Endodermal cell (in vitro differentiated cells): Measurements from ENCODE around the gene AK8. TPM values are rescaled to one million over a fixed set of nuclear protein-coding genes. Genes with fewer than 3 reads are reported as not detected.

Experiments
- DNase-seq: peaks from one replicate; pipeline ENCODE4 v3.0.0-alpha.2; 2017
- H3K27ac ChIP-seq: 2 replicates; pipeline ENCODE4 v1.5.1; 2013; ENCODE audit warnings: mild to moderate bottlenecking, low read depth, low read length, moderate library complexity
- H3K27me3 ChIP-seq: 2 replicates; pipeline ENCODE4 v1.6.1; 2013; ENCODE audit warnings: mild to moderate bottlenecking, low read length, moderate library complexity; ENCODE audit not compliant: insufficient read depth, control insufficient read depth, poor library complexity, severe bottlenecking
- H3K36me3 ChIP-seq: 2 replicates; pipeline ENCODE4 v1.7.0; 2013; ENCODE audit warnings: mild to moderate bottlenecking, low read length, moderate library complexity; ENCODE audit not compliant: control insufficient read depth, insufficient read depth
- H3K4me1 ChIP-seq: one replicate; pipeline ENCODE4 v1.7.0; 2013; ENCODE audit warnings: low read length; ENCODE audit not compliant: control insufficient read depth, insufficient read depth
- H3K4me3 ChIP-seq: 2 replicates; pipeline ENCODE4 v1.5.1; 2013; ENCODE audit warnings: mild to moderate bottlenecking, low read length, moderate library complexity
- H3K9ac ChIP-seq: 2 replicates; pipeline ENCODE4 v1.6.1; 2013; ENCODE audit warnings: mild to moderate bottlenecking, low read length, moderate library complexity; ENCODE audit not compliant: poor library complexity, severe bottlenecking; ENCODE audit errors: extremely low read depth
- H3K9me3 ChIP-seq: 2 replicates; pipeline ENCODE4 v1.6.1; 2013; ENCODE audit warnings: mild to moderate bottlenecking, low read length, moderate library complexity; ENCODE audit not compliant: control insufficient read depth
- H3K27ac Mint-ChIP-seq: 2 replicates; pipeline ENCODE4 v1.8.0; 2020; ENCODE audit warnings: mixed read lengths
- H3K27me3 Mint-ChIP-seq: 2 replicates; pipeline ENCODE4 v1.8.0; 2021; ENCODE audit warnings: mild to moderate bottlenecking, mixed read lengths; ENCODE audit not compliant: insufficient read depth
- H3K36me3 Mint-ChIP-seq: 2 replicates; pipeline ENCODE4 v1.8.0; 2020; ENCODE audit warnings: low read depth, mixed read lengths
- H3K4me1 Mint-ChIP-seq: 2 replicates; pipeline ENCODE4 v1.8.0; 2020; ENCODE audit warnings: mixed read lengths
- H3K4me3 Mint-ChIP-seq: 2 replicates; pipeline ENCODE4 v1.8.0; 2020; ENCODE audit warnings: mild to moderate bottlenecking, moderate library complexity, mixed read lengths
- H3K9me3 Mint-ChIP-seq: 2 replicates; pipeline ENCODE4 v1.8.0; 2020; ENCODE audit warnings: mild to moderate bottlenecking, mixed read lengths
- WGBS, 2 experiments: methylation state at CpG; one replicate each; pipeline versions ENCODE4 v1.1.5 to v1.1.7; 2013; ENCODE audit warnings: missing lambda C conversion rate in 2 of 2, mixed read lengths in 1 of 2; ENCODE audit not compliant: insufficient coverage in 1 of 2, insufficient read length in 1 of 2; 5-methylcytosine and 5-hydroxymethylcytosine counted together
- total RNA-seq, 2 donors: library from RNA; stranded (reverse); fragmentation: NEBNext Ultra II Directional in 1 of 2; extraction: Animal tissue kit (Norgen Biotek cat#: 25700) in 1 of 2; gene quantifications; 2 replicates in 1 of 2; 3 replicates in 1 of 2; pipeline ENCODE4 v1.2.1, GENCODE V29; 2021
- TF ChIP-seq, protein P1 (sequence below): fragments of 200-600 bp; sonication (generic); conservative IDR thresholded peaks from 2 replicates; pipeline ENCODE4 v1.5.0; 2021; ENCODE audit warnings: antibody characterized with exemption, mild to moderate bottlenecking

Gene AK8
- total RNA-seq, 2 donors from 2014 or later = 1.3 to 2.6 TPM

DNA sequence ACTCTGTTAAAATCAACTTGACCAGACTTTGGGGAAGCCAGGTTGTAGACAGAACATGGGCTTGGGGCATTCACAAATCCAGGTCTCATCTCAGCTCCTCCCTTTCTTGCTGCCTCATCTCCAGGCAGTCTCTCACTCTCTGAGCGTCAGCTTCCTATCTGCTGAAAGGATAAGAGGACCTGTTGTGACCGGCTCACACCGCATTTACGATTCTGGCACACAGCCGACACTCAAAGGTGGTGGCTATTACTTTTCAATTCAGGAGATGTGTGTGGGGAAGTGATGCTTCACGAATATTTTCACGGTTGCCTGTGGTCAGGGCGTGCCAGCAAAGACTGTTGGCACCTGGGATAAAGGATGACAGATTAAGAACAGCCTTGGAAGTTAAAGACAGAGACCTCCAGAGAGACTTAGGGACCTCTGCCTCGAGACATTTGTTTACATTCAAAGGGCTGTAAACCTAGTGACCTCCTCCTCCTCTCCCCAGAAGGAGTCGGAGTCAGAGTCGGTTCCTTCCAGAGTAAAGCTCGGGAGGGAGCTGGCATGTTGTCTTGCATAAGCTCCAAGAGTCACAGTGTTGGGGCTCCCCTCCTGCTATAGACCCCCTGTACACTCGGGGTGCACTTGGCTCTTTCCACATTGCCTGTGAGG is 83.2 kb downstream of the AK8 start:
- Histone ChIP-seq H3K27me3 (peaks cover 73% of the 10 kb centered on the region), H3K9ac (peak overlapping the region; percentile 35), H3K9me3 (peaks cover 20% of the 10 kb centered on the region), H3K4me1 (peaks cover 18% of the 10 kb centered on the region), H3K4me3 (peak overlapping the region; percentile 64), H3K27ac (no peak overlapping the region), H3K36me3 (no peaks in the 10 kb centered on the region)
- peaks cover 24% of the 10 kb centered on the region for H3K4me1 Mint-ChIP-seq
- WGBS, 2 experiments = 22% methylated on average over 7 to 13 of the region's 13 CpGs
- peak overlapping the region; percentile 18 for H3K4me3 Mint-ChIP-seq
- TF ChIP-seq, protein P1, sequence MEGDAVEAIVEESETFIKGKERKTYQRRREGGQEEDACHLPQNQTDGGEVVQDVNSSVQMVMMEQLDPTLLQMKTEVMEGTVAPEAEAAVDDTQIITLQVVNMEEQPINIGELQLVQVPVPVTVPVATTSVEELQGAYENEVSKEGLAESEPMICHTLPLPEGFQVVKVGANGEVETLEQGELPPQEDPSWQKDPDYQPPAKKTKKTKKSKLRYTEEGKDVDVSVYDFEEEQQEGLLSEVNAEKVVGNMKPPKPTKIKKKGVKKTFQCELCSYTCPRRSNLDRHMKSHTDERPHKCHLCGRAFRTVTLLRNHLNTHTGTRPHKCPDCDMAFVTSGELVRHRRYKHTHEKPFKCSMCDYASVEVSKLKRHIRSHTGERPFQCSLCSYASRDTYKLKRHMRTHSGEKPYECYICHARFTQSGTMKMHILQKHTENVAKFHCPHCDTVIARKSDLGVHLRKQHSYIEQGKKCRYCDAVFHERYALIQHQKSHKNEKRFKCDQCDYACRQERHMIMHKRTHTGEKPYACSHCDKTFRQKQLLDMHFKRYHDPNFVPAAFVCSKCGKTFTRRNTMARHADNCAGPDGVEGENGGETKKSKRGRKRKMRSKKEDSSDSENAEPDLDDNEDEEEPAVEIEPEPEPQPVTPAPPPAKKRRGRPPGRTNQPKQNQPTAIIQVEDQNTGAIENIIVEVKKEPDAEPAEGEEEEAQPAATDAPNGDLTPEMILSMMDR = no peak
- peaks cover 97% of the 10 kb centered on the region for H3K27me3 Mint-ChIP-seq
- peaks cover 15% of the 10 kb centered on the region for H3K9me3 Mint-ChIP-seq
- H3K36me3 Mint-ChIP-seq = peaks cover 4% of the 10 kb centered on the region
- DNase-seq = peak; percentile 78
- H3K27ac Mint-ChIP-seq = peak overlapping the region; percentile 90

DNA sequence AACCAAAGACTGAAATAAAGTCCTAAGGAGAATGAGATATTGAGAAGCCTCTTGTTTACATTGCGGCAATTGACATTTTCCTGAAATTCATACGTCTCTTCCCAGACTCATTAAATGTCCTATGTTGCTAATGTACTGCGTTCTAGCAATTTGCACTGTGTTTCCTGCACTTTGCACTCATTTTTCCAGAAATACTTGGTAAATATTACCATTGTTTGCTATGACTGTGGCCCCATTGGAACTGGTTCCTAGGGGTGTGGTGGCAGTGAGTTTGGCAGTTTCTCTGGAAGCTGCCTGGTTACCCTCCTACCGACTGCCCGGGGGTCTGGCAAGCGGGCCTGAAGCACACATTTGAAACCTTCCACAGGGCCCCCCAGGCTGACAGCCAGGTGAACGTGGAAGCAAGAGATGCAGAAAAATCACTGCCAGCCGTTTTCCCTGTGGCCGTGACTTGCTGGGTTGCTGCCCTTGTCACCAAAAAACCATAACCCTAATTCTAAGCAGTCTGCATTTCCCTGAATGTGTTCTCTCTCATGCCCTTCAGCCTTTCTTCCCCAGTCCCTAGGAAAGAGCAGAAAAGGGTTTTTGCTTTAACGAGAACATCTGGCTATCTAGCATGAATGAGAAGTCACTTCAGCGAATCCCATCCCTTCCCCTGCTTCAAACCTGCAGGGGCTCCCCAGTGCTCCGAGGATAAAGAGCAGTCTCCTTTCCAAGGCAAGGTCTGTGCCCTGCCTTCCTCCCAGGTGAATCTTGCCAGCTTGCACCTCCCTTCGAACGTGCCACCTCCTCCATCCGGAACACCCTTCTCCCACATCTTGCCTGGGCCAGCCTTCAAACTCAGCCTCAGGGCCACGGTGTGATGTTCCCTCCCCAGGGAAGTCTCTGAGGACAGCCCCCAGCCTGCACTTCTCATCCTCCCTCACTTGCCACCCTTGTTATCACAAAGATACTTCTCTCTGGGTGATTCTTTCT is 84.2 kb downstream of the AK8 start:
- peak overlapping the region; percentile 12 for H3K27ac Mint-ChIP-seq
- DNase-seq = peak; percentile 44
- peaks cover 18% of the 10 kb centered on the region for H3K4me1 ChIP-seq
- WGBS, 2 experiments = 77 to 81% methylated on average over 12 to 16 of the region's 16 CpGs
- H3K27me3 Mint-ChIP-seq = peaks cover 91% of the 10 kb centered on the region
- peaks cover 23% of the 10 kb centered on the region for H3K9me3 ChIP-seq
- H3K9me3 Mint-ChIP-seq = peaks cover 19% of the 10 kb centered on the region
- H3K4me3 Mint-ChIP-seq = no peak overlapping the region
- TF ChIP-seq, protein P1 = no peak
- H3K27ac ChIP-seq = no peak overlapping the region
- peaks cover 7% of the 10 kb centered on the region for H3K36me3 Mint-ChIP-seq
- peaks cover 24% of the 10 kb centered on the region for H3K4me1 Mint-ChIP-seq
- no peak overlapping the region for H3K9ac ChIP-seq
- no peaks in the 10 kb centered on the region for H3K36me3 ChIP-seq
- peak overlapping the region; percentile 28 for H3K4me3 ChIP-seq
- peaks cover 64% of the 10 kb centered on the region for H3K27me3 ChIP-seq

DNA sequence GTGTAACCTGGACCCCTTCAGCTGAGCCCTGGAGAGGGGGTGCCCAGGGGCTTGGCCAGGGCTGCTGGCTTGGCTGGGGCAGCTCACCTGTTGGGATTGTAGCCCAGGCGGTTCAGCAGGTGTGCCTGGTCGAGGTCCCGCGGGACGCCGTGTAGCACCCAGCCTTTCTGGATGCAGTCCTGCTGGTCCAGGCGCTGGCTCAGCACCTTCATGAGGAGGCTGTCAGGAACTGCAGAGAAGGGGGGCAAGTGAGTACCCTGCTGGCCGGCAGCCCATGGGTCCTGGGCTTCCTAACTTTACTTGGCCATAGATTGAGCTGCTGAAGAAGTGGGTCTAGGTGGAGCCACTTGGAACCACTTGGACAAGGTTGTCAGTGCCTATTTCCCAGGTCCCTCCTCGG is 85.5 kb downstream of the AK8 start:
- TF ChIP-seq, protein P1 = no peak
- Mint-ChIP-seq H3K4me1 (peaks cover 24% of the 10 kb centered on the region), H3K36me3 (peaks cover 7% of the 10 kb centered on the region), H3K27ac (no peak overlapping the region), H3K9me3 (peaks cover 32% of the 10 kb centered on the region), H3K4me3 (no peak overlapping the region), H3K27me3 (peaks cover 89% of the 10 kb centered on the region)
- H3K9me3 ChIP-seq = peaks cover 37% of the 10 kb centered on the region
- peak; percentile 14 for DNase-seq
- H3K4me3 ChIP-seq = no peak overlapping the region
- H3K9ac ChIP-seq = no peak overlapping the region
- H3K27me3 ChIP-seq = peaks cover 53% of the 10 kb centered on the region
- no peaks in the 10 kb centered on the region for H3K36me3 ChIP-seq
- H3K4me1 ChIP-seq = peaks cover 18% of the 10 kb centered on the region
- WGBS, 2 experiments = 92 to 93% methylated on average over 2 to 9 of the region's 9 CpGs
- H3K27ac ChIP-seq = no peak overlapping the region
